DMS153 (cell line): ENCODE measurements around the gene TSPEAR.

Experiments used
- DNase-seq: peaks from one replicate; lab custom pipeline; 2025; lab: John Stamatoyannopoulos, UW

Gene TSPEAR

GRCh38 chr21:44720170-44720569, 8.8 kb upstream of the TSPEAR start:
- no peak for DNase-seq

DNA sequence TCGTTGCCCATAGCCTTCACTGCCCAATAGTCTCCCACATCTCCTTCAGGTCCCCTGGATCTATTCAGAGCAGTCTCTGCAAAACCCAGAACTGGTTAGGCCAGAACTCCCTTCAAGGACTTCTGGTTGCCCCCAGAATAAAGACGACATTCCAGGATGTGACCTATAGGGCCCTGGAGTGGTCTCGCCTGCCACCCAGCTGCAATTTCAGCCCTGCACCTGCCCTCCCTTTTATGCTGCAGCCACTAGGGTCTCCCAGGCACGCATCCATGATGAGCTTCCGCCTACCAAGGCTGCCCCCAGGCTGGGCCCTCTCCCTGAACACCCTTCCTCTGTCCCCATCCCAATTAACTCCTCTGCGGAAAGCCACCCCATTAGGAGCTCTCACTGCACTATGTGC, 7.2 kb upstream of the TSPEAR start:
- DNase-seq: no peak

DNA sequence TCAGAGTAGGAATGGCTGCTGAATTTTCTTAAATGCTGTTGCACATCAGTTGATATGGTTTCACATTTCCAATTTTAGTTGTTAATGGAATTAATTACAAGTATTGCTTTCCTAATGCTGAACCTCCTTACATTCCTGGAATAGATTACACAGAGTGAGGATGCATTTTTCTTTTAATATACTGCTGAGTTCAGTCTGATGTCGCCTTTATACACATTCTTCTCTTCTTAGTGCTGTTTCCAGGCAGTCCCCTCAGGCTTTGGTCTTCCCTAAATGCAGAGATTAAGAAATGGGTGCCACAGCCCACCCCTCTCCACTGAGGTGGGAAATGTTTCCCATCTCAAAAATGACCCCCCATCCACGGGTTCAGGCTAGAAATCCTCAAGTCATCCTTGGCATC, 6.7 kb upstream of the TSPEAR start:
- DNase-seq: no peak

GRCh38 chr21:44716984-44717383, 5.6 kb upstream of the TSPEAR start:
- DNase-seq: no peak

DNA sequence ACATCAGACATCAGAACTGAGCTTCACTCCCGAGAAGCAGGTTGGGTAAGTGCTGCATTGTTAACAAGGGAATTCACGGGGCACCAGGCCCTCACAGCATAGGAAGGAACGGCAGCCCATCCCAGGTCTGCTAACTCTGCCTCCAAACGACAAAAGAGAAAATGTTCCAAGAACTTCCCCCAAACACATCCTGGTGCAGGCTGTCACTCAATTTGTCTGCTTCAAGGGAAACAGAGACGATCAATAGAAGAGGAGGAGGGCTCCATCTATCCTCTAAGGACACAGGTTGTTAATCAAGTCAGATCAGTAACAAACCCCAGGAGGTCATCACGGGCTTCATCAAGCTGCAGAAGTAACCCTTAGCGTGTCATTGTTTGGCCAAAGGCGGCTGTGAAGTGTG, 3.5 kb upstream of the TSPEAR start:
- no peak for DNase-seq

- DNase-seq: no peak
Measured at GRCh38 chr21:44713846-44714245, 2.5 kb upstream of the TSPEAR start.

DNA sequence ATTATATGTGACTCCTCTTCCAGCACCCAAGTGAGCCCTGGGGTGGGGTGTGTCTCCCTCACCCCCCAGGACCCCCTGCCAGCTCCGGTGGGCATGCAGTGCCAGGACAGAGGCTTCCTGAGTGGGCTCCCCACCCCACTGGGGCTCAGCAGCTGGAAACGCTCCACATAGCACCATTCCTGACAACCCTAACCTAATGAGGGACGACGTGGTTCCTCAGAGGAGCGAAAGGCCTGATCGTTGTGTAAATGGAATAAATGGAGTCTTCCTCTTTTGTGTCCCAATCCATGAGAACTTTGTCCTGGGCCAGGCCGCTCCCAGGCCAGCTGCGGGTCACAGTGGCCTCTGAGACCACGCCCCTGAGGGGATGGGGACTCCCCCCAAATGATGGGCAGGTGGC, 1.8 kb upstream of the TSPEAR start:
- DNase-seq: no peak

DNA sequence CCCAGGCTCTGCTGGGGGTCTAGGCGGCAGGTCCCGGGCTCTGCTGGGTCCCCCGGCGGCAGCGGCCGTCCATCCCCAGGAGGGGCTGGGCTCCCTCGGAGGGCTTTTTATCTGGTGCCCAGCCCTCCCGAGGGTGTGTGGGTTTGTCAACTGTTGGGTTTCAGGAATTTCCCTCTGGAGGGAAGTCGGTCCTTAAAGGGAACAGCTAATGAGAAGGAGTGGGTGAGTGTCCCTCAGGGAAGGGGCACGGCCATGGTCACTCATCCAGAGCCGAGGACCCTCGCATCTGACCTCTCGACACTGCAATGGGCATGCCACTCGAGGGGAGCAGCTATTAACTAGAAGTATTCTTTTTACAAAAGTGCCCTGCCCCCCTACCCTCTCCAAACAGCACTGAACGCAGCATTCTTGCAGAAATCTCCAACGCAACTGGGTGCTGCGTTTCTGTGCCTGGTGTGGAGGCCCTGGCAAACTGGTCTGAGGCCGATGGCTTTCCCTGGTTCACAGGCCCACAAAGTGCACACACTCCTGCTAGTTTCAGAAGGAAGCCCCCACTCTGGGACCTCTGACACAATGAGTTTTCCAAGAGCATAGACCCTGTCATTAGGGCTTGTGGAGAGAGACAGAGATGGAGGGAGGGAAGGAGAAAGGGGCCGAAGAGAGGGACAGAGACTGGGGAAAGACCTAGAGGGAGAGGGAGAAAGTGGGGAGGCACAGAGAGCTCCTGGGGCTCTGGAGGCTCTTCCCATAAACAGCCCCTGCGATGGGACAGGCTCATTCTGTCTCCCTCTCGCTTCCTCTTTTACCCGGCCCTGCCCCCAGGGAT, 1.0 kb upstream of the TSPEAR start:
- no peak for DNase-seq

- DNase-seq: peak; percentile 94
Measured at GRCh38 chr21:44710756-44711326, 531 bp downstream of the TSPEAR start.

DNA sequence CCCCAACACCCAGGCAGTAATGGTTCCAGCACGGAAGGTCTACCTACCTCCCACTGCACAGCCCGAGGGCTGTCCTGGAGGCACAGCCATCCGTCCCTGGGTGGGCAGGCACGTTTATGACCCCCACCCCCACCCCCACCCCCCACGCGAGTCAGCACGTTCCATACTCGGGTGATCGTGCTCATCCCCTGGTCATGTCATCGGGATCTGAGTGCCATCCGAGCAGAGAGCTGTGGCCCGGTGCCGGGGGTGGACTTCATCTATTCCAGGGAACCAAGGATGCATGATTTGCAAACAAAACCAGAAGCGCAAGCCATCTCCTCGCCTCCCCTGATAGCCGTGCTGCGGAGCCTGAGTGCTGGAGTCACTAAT, 1.1 kb downstream of the TSPEAR start:
- DNase-seq: peak; percentile 33

DNA sequence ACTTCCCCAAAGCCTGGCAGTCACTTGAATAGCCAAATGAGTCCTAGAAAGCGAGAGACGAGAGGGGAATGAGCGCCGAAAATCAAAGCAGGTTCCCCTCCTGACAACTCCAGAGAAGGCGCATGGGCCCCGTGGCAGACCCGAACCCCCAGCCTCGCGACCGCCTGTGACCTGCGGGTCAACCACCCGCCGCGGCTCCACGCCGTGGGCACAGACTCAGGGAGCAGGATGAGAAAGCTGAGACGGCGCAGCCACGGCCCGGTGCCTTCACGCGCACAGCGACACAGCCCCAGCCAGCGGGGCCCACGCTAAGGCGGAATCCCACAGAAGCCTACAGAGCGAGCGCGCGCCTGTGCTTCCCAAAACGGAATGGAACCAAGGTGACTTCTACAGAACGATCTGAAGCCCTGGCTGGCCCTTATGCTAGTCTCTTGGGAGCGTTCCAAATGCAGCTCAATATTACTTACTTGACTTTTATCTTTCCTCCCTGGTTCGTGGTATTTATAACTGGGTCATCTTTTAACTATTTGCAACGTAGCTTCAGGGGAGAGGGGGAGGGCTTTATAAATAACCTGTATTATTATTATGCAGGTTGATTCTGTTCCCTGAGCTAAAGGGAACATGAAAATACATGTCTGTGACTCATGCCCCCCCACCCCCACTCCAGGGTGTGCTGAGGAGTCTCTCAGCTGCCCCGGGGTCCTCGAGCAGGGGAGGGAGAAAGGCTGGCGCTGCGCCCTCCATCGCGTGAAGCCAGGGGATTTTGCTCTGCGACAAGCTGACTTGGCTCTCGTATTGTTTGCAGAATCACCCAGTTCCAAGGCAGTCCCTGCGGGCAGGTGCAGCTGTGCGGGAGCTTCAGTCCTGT, 1.7 kb downstream of the TSPEAR start:
- DNase-seq: peak; percentile 49

GRCh38 chr21:44708866-44709425, 2.4 kb downstream of the TSPEAR start:
- no peak for DNase-seq

GRCh38 chr21:44708213-44708865, 3.0 kb downstream of the TSPEAR start:
- no peak for DNase-seq

DNA sequence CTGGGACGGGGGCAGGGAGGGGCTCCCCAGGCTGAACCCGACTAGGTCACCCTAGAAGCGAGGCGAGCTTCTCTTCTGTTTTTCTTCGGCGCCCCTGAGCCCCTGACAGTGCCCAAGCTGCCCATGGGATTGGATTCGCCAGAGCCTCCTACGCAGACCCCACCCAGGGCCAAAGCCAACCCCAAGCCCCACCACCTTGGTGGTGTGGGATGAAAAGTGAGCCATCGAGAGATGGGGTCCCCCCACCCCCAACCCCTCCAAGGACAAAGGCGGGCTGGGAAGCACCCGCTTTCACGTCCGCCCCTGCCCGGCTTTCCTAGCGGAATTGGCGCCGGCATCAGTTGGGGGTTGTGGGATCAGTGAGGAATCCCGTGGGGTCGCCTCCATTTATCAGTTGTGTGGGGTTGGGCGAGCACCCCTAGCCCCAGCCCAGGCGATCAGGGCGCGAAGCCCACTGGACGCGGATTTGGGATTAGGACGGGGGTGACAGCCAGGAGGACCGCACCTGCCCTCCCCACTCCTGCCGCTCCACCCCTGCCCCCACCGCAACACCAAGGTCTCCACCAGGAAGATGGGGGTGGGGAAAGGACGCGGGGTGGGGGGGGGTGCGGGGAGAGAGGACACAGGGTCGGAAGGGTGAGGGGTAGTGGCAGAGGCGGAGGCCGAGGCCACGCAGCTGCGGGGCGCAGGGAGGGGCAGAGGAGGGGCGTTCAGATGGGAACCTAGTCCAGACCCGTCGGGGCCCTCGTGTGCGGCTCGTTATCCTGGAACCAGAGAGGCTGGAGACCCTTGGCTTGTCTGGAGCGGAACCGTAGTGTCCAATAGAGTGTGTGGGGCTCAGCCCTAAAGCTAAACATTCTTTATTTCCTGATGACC, 4.4 kb downstream of the TSPEAR start:
- no peak for DNase-seq

DNA sequence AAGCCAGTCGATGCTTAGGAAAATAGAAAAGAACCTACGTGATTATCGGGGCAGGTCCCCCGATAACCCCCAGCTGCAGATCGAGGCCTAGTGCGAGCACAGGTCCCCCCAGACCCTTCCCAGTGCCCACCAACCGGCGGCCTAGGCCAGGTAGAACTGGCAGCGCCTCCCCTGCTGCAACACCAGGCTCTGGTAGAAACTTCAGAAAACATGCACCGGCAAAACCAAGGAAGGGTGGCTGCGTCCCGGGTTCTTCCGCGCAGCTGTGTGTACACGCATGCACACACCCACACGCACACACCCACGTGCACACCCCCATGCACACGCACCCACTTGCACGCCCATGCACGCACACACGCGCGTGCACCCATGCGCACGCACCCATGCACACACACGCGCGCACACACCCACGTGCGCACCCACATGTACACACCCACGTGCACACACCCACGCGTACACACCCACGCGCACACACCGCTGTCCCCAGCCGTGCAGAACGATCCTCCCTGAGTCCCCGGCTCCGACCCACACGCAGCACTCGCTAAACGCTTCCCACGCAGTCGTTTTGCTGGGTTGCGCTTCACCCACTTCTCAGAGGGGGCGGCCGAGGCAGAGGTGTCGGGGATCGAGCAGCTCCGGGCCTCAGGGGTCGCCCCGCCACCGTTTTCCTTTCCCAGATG, 5.2 kb downstream of the TSPEAR start:
- DNase-seq: no peak

DNA sequence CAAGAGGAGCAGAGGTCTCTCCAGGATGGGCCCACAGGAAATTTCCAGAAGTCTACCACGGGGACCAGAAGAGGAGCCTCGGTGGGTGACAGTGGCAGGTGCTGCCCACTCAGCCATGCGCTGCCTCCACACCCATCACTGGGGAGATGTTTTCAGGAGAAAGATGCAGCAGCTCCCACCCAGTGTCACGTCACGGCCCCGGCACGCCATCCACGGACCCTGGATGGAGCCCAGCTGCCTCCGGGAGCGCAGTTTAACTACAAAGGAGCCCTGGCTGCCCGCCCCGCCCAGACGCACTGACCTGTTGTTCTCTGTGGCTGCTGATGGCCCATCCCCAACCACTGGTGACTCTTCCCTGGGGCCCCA, 6.8 kb downstream of the TSPEAR start:
- no peak for DNase-seq

DNA sequence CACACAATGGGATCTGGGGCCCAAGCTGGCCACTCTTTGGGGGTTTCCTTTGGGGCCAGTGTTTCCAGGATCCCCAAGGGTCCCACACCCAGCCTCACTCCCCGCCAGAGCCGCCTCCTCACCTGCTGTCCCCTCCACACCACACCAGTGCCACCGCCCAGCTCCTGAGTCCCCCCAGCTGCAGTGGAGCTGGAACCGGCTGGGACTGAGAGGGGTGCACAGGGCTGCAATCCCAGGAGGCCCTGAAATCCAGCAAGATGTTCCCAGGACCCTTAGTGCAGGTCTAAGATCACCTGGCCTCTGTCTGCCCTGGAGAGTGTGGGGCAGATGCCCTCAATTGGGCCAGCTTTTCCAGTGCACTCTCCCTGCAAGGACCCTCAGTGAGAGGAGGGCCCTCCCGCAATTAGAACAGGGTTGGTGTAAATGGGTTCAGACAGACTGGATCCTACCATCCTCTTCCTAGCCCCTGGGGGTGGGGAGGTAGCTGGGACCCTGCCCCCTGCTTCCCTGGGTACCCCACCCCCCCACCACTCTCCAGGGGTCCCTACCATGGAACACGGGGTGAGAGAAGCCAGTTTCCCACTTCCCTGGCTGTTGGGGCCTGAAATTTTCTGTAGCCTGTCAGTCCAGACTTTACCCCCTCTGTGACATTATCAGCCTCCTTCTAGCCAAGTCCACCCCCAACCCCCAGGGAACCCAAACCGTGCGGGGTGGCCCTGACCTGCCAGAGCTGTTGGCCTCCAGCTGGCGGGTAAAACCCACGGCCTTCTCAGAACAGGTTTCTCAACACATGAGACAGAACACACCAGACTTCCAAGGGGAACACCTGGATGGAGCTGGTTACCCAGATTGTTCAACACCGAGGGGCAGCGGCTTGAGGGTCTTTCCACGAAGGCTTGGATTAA, 7.4 kb downstream of the TSPEAR start:
- DNase-seq: no peak

DNA sequence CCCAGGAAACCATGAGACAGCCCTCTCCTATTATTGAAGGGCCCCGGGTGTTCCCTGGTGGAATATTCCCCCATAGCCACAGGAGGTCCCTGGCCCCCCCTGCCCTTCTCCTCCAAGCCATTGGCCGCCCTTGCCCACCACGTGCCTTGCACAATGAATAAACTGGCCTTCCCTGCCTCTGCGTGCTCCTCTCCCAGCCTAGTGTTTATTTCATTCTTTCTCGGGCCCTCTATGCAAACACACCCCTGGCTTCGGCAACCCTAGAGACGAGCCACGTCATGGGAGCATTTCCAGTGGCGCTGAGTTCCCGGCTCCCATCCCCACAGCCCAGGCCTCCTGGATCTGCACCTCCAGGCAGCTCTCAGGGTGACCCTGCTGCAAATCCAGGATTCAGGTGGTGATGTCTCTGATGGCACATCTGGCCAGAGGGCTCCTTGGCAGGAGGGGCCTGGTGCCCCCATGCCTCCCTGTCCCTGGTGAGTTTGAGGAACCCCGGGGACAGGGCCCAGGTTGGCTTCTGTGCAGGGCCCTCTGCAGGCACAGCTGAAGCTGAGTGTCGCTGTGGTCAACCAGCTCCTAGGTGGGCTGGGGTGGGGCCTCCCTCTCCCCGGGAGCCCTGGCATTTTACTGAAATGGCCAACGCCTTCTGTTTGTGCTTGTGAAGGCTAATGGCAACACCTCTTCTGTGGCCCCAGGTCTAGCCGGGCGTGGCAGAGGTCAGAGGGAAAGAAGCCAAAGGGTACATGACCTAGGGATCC, 8.2 kb downstream of the TSPEAR start:
- DNase-seq: peak; percentile 88
